Right lobe of liver (tissue), 6 donors: Measurements from ENCODE around the gene ESPNL. TPM values are rescaled to one million over a fixed set of nuclear protein-coding genes. Genes with fewer than 3 reads are reported as not detected.

ENCODE experiments used
- ATAC-seq, 4 donors: fragments of 200-7000 bp; cut with Tn5 transposase; one replicate each; pipeline ENCODE4 v1.9.1; 2020; ENCODE audit warnings: mild to moderate bottlenecking in 4 of 4, moderate library complexity in 4 of 4
- DNase-seq, 3 donors: peaks; one replicate each; pipeline ENCODE4 v3.0.0-alpha.2; 2020
- H3K27ac ChIP-seq, 3 donors: fragments of 200-600 bp; one replicate each; pipeline ENCODE4 v1.8.0; 2022
- H3K27me3 ChIP-seq, 2 donors: fragments of 200-600 bp; one replicate each; pipeline ENCODE4 v1.8.0; 2022
- H3K36me3 ChIP-seq, 4 donors: fragments of 200-600 bp; sonication (generic) in 1 of 4; one replicate each; pipeline versions ENCODE4 v1.5.1 to v1.8.0; 2017 to 2022; ENCODE audit warnings: control low read depth in 1 of 4
- H3K4me1 ChIP-seq, 4 donors: fragments of 200-600 bp; sonication (generic) in 1 of 4; one replicate each; pipeline versions ENCODE4 v1.5.1 to v1.8.0; 2017 to 2022; ENCODE audit warnings: control low read depth in 1 of 4
- H3K4me3 ChIP-seq, 3 donors: fragments of 200-600 bp; one replicate each; pipeline ENCODE4 v1.8.0; 2022
- H3K9me3 ChIP-seq, 4 donors: fragments of 200-600 bp; sonication (generic) in 1 of 4; one replicate each; pipeline versions ENCODE4 v1.5.1 to v1.8.0; 2017 to 2022; ENCODE audit warnings: control low read depth in 1 of 4
- POLR2A ChIP-seq: fragments of 450-650 bp; IDR thresholded peaks from one replicate; pipeline ENCODE4 v1.6.1; 2017; ENCODE audit warnings: antibody characterized with exemption, mild to moderate bottlenecking
- WGBS: methylation state at CpG from one replicate; pipeline ENCODE4 v1.1.6; 2018; ENCODE audit warnings: low coverage, low lambda C conversion rate; ENCODE audit not compliant: insufficient coverage; ENCODE audit errors: missing lambda C conversion rate; 5-methylcytosine and 5-hydroxymethylcytosine counted together
- intact Hi-C, 2 donors: fragments of 100-400 bp; cut with DNase I; formaldehyde crosslinking; loops; one replicate each; pipeline versions ENCODE4 v1.11.2 to v1.14.1; 2022
- total RNA-seq, 6 experiments: library from RNA; depleted of rRNA in 2 of 6; stranded (reverse); fragments of >200 nt in 2 of 6; fragmentation: NEBNext Ultra II Directional in 3 of 6; extraction: Animal tissue kit (Norgen Biotek cat#: 25700) in 3 of 6; gene quantifications; one replicate each; pipeline versions ENCODE4 v1.1.0 to v1.2.4, GENCODE V29; 2016 to 2023
- TF ChIP-seq, protein P1 (sequence below), 4 donors: fragments of 200-600 bp in 3 of 4; fragments of 450-650 bp in 1 of 4; IDR thresholded peaks; one replicate each; pipeline versions ENCODE4 v1.5.1 to v1.8.0; 2016 to 2022; ENCODE audit warnings: antibody characterized with exemption in 4 of 4, mild to moderate bottlenecking in 2 of 4
- donor health status: DM: no; HTN: yes; CAD: no.
- donor health status: DM: no; HTN: no; CAD: no.
- donor health status: DM: no; HTN: no; CAD: no.
- donor health status: DM: no; HTN: yes; CAD: no.
- donor health status: DM: no; HTN: yes; CAD: no.

ESPNL gene
- total RNA-seq, 6 experiments from 2014 or later = 0.11 to 1.1 (median 0.50) TPM

- intact Hi-C loops = no loop called here
- ATAC-seq (no peak), DNase-seq (no peak)
Observed at GRCh38 chr2:238137885-238138284, 37.7 kb downstream of the ESPNL start.

GRCh38 chr2:238138331-238139195 lies 38.4 kb downstream of the ESPNL start, which contains the start of gene KLHL30:
Gene KLHL30 (plus strand): TSS chr2:238138668. CDS start chr2:238140755, 2,087 bp downstream.
- Histone ChIP-seq H3K27ac (peak within 1 kb of the TSS in 2 of 3 donors; percentile 29 to 36), H3K27me3 (no peaks in the 10 kb centered on the region), H3K36me3 (no peaks in the 10 kb centered on the region), H3K4me1 (peaks cover 0 to 6% (median 0%) of the 10 kb centered on the region in 4 donors), H3K4me3 (no peak within 1 kb of the TSS), H3K9me3 (no peaks in the 10 kb centered on the region)
- TF ChIP-seq, protein P1, sequence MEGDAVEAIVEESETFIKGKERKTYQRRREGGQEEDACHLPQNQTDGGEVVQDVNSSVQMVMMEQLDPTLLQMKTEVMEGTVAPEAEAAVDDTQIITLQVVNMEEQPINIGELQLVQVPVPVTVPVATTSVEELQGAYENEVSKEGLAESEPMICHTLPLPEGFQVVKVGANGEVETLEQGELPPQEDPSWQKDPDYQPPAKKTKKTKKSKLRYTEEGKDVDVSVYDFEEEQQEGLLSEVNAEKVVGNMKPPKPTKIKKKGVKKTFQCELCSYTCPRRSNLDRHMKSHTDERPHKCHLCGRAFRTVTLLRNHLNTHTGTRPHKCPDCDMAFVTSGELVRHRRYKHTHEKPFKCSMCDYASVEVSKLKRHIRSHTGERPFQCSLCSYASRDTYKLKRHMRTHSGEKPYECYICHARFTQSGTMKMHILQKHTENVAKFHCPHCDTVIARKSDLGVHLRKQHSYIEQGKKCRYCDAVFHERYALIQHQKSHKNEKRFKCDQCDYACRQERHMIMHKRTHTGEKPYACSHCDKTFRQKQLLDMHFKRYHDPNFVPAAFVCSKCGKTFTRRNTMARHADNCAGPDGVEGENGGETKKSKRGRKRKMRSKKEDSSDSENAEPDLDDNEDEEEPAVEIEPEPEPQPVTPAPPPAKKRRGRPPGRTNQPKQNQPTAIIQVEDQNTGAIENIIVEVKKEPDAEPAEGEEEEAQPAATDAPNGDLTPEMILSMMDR (IDR thresholded peaks at IDR 0.05) = no peak
- no peak for TF ChIP-seq POLR2A
- 40% methylated on average over 1 of the region's 22 CpGs for WGBS
- no peak for ATAC-seq
- no peak for DNase-seq
- intact Hi-C loops = no loop called here

More at GRCh38 chr2:238137885-238138284, 37.7 kb downstream of the ESPNL start:
- peaks cover 0 to 6% (median 0%) of the 10 kb centered on the region in 4 donors for H3K4me1 ChIP-seq
- no peaks in the 10 kb centered on the region for H3K27me3 ChIP-seq
- H3K4me3 ChIP-seq = no peak overlapping the region
- no peak overlapping the region for H3K27ac ChIP-seq
- no peaks in the 10 kb centered on the region for H3K9me3 ChIP-seq
- H3K36me3 ChIP-seq = no peaks in the 10 kb centered on the region
- TF ChIP-seq, protein P1 (IDR thresholded peaks at IDR 0.05) = no peak
- TF ChIP-seq POLR2A = no peak
- WGBS = 91% methylated on average over 10 of the region's 13 CpGs

GRCh38 chr2:238139196-238140039 lies 39.3 kb downstream of the ESPNL start:
- Histone ChIP-seq H3K9me3 (no peaks in the 10 kb centered on the region), H3K4me3 (no peak overlapping the region), H3K36me3 (no peaks in the 10 kb centered on the region), H3K4me1 (peaks cover 0 to 6% (median 0%) of the 10 kb centered on the region in 4 donors), H3K27ac (no peak overlapping the region), H3K27me3 (no peaks in the 10 kb centered on the region)
- DNase-seq = no peak
- no peak for ATAC-seq
- WGBS = no CpG with 5 or more reads among the region's 56 CpGs
- intact Hi-C loops = no loop called here
- TF ChIP-seq POLR2A = no peak
- TF ChIP-seq, protein P1 (IDR thresholded peaks at IDR 0.05) = peak; percentile 23 to 53 (median 30)

- Histone ChIP-seq H3K9me3 (no peaks in the 10 kb centered on the region), H3K4me1 (peaks cover 0 to 6% (median 0%) of the 10 kb centered on the region in 4 donors), H3K4me3 (no peak overlapping the region), H3K27ac (no peak overlapping the region), H3K36me3 (no peaks in the 10 kb centered on the region), H3K27me3 (no peaks in the 10 kb centered on the region)
- intact Hi-C loops = no loop called here
- ATAC-seq (no peak), DNase-seq (no peak)
- TF ChIP-seq, protein P1 (IDR thresholded peaks at IDR 0.05) = no peak
- TF ChIP-seq POLR2A = no peak
- 50% methylated on average over 1 of the region's 7 CpGs for WGBS
Observed at GRCh38 chr2:238140040-238140439, 39.9 kb downstream of the ESPNL start.
